ENCODE data around the gene FAU.
"Not testable (repeated sequence)": the region's sequence is repeated elsewhere in the genome, so short reads cannot be mapped to it uniquely, and the experiment has no call there.

FAU gene

DNA sequence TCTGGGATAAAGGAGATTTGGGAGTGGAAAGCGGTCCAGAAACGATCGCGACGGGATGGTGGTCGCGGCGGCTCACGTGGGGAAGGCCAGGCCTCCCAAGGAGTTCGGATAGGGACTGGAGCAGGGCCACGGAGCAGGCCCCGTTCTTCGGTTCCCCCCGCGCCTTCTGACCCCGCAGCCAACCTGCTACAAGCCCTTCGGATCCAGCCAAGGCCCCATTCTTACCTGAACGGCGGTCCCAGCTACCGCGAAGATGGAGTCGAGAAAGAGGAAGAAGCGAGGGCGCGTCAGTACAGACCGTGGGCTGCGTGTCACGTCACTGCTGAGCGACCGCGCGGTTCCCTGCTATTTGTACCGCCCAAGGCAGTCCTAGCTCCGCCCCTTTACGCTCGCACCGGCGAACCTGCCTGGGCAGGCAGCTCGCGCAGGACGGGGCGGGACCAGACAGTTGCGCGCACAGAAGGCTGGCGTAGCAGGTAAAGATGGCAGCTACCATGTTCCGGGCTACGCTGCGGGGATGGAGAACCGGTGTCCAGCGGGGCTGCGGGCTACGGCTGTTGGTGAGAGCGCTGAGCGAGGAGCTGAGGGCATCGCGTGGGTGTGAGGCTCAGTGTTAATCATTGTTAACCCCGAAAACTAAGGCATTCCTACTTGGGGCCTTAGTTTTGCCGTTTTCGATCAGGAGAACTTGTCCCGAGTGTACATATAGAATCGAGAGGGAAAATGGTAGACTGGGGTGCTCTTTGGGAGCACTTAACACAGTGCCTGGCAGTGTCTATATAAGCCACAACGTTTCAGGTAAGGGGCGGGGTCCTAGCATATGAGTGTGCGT is at the start of gene FAU, which contains the start of gene MRPL49:
Gene FAU (minus strand): TSS at position 270 of the 832 bp plus-strand sequence. CDS start 321 bp downstream, outside the sequence.
Gene MRPL49 (plus strand): TSS at position 457 of the 832 bp plus-strand sequence. CDS start 26 bp downstream, at position 483.
- FAIRE-seq: peak; percentile 80

DNA sequence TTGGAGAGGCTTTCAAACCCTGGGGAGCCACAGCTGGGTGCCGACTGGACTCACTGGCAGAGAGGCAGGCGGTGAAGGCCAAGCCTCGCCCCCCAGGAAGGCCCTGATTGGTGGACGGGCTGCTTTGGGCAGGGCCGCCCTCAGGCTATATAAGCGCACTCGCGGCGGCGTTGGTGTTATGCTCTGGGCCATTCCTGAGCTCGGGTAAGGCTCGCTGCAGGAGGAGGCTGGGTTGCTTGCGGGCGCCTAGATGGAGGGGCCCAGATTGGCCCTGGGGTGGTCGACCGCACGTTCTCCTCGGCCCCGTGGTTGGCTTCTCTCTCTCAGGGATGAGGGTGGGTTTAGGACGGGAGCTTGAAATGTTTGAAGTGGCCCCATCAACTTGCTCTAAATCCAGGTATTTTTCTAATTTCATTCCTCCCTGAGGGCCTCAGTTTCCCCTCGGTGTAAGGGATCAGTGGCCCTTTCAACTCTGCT is 48.2 kb upstream of the FAU start, which contains the start of gene SPDYC:
Gene SPDYC (plus strand): TSS at position 176 of the 477 bp plus-strand sequence. CDS start 1,125 bp downstream, outside the sequence.
- no peak for FAIRE-seq

DNA sequence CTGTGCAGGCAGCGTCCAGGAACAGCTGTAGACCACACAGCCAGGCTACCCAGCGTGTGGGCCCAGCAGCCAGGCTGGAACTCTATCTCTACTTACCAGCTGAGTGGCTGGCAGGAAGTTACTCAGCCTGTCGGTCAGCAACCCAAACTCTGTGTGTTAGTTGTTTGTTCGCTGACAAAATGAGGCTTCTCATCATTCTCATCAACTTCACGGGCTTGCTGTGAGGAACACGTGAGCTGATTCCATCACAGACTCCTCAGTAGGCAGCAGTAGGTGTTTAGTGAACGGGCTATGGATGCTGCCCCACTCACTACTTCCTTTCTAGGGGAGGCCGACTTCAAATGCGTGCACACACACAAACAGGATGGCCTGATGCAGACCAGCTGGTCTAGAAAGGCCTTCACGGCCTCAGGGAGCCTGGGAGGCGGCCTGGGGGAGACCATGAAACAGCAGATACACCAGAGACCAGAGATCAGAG is 47.3 kb upstream of the FAU start:
- no peak for FAIRE-seq

DNA sequence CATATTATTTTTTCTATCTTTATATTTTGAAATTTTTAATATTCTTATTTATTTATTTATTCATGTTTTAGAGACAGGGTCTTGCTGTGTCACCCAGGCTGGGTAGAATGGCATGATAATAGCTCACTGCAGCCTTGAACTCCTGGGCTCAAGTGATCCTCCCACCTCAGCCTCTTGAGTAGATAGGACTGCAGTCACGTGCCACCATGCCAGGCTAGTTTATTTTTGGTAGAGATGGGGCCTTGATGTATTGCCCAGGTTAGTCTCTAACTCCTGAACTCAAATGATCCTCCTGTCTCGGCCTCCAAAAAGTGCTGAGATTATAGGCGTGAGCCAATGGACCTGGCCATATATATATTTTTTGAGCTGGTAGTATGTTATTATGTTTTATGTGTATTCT is 45.7 kb upstream of the FAU start:
- FAIRE-seq: no peak

DNA sequence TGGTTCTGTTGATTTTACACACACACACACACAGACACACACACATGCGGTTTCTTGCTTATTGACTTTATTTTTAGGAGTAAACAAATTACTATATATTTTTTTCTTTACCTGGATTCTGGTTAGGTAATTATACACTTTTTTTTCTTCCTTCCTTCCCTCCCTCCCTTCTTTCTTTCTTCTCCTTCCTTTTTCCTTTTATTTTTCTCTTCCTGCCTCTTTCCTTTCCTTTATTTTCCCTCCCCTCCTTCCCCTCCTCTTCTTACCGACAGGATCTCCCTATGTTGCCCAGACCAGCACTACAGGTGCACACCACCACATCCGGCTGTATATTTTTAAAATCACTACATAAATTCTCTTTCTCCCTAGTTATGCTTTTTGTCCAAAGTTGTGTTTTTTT is 45.0 kb upstream of the FAU start:
- FAIRE-seq: no peak

DNA sequence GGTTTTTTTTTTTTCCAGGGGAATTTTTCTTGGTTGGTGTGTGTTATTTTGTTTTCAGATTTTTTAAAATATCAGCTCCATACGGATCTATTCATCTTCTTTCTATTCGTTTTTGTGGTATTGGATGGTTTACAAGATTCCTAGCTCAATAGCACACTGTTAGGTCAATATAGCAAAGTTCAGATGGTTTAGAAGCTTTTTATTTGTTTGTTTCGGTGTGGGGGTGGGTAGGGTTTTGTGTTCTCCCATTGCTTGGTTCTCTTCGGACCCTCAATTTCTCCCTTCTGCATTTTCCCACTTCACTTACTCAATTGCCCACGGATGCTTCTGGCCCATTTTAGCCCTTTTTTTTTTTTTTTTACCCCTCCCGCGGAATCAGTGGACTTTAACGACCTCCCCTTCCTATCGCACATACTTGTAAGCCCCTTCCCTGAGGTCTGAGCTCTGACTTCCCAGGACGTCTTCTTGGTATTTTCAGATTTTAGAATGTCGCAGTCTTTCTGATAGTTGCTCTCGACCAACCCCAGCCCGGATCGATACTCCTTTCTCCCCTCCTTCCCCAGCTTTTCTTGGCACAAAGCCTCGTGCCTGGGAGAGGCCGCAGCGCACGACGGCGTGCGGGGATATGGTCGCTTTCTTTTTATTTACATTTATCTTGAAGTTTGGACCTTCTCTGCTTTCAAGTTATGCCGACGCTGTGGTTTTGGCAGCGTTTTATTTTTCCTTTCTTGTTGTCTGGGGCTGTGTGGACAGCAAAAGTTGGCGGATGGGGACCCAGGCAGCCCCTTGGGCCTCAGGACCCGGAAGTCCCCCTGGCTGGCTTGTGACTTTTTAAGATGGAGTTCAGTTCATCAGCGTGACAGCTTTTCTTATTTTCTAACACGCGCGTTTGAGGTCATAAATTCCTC is 43.7 kb upstream of the FAU start:
- no peak for FAIRE-seq

DNA sequence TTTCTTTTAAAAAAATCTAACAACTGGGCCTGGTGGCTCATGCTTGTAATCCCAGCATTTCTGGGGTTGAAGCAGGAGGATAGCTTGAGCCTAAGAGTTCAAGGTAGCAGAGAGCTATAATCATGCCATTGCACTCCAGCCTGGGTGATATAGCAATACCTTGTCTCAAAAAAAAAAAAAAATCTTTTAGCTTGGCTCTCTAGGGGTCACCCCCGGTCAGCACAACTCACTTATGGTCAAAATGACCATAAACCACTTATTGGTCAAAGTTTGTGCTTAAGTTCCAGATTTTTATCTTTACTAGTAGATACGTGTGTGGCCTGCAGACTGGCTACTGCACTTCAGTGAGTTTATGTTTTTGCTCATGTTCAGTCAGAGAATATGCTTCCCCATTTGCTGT is 41.8 kb upstream of the FAU start:
- no peak for FAIRE-seq

DNA sequence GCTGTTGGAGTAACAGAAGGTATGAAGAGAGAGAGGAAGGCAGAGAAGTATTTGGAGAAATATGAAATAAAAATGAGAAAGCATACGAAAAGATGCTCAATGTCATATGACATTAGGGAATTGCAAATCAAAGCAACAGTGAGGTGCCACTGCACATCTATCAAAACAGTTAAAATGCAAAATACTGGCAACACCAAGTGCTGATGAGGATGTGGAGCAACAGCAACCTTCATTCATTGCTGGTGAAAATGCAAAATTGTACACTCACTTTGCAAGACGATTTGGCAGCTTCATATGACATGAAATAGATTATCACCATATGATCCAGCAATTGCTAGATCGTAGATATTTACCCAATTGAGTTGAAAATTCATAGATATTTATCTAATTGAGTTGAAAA is 38.7 kb upstream of the FAU start:
- no peak for FAIRE-seq

DNA sequence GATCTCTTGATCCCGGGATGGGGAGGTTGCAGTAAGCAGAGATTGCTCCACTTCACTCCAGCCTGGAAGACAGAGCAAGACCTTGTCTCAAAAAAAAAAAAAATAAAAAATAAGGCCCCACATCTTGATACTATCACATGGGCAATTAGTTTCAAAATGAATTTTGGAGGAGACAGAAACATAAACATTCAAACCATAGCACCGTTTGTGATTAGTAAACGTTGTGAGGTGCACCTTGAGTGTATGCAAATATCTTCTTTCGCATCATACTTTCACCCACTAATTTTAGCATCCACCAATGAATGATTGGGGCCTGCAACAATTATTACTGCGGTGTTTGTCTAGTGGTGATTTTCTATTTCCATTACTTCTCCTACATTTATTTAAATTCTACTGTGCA is 37.1 kb upstream of the FAU start:
- FAIRE-seq: no peak

DNA sequence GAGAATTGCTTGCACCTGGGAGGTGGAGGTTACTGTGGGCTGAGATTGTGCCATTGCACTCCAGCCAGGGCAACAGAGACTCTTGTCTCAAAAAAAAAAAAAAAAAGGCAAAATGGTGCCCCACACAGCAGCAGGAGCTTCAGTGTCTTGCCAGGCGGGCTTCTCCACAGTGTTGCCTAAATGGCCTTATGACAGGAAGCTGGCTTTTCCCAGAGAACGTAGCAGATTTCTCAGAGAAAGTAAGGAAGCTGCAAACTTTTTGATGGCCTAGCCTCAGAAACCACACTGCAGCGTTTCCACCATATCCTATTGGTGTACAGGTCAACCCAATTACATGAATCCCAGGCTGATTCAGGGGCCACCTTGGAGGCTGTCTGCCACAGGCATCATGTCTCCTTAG is 35.4 kb upstream of the FAU start:
- no peak for FAIRE-seq

DNA sequence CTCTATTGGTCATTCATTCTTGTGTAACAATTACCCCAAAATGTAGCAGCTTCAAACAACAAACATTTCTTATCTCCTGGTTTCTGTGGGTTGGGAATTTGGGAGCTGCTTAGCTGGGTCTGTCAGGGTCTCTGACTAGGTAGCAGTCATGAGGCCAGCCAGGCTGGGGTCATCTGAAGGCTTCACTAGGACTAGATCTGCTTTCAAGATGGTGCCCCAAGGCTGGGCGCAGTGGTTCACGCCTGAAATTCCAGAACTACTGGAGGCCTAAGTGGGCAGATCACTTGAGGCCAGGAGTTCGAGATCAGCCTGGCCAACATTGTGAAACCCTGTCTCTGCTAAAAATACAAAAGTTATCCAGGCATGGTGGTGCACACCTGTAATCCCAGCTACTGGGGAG is 35.0 kb upstream of the FAU start:
- no peak for FAIRE-seq

DNA sequence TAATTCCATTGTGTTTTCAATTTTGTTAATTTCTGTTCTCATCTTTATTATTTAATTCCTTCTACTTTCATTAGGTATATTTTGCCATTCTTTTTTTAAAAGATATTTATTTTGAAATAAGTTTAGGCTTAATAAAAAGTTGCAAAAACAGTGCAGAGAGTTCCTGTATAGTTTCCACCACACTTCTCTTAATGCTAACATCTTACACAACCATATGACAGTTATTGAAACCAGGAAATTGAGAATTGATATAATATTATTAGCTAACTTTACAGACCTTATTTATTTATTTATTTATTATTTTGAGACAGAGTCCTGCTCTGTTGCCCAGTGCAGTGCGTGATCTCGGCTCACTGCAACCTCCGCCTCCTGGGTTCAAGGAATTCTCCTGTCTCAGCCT is 34.3 kb upstream of the FAU start:
- FAIRE-seq: no peak

DNA sequence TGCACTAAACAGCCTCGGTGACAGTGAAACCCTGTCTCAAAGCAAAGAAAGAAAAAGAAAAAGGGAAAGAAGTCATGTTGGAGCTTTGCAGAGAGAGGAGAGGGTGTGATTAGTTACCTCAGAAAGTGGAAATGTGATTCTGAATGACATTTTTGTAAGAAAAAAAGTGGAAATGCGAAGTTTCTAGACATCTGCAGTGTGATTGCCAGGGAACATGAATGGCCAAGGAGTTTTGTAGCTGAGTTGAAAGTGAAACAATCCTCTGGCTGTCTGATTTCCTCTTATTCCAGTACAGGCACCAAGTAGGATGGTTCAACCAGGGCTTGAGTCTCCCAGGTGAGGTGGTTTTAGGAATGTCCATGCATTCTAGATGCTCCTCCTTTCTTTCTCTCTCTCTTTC is 30.2 kb upstream of the FAU start:
- FAIRE-seq: no peak

DNA sequence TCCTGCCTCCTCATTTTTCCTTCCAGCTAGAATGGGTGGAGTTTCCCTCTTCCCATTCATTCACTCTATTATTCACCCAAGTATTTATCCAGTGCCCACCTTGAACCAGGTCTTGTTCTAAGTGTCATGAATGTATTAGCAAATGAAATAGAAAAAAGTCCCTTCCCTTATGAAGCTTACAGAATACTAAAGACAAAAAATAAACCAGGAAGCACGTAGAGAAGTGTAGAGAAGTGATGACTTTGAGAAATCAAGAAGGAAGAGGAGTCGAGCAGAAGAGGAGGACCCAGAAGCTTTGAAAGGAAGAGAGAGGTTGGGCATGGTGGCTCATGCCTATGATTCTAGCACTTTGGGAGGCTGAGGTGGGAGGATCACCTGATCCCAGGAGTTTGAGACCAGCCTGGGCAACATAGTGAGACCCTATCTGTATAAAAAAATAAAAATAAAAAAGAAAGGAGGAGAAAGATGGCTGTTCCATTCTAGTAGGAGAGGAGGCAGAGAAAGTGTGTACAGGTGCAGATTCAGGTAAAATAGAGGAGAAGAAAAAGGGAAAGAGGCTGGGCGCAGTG is 29.5 kb upstream of the FAU start:
- FAIRE-seq: no peak

DNA sequence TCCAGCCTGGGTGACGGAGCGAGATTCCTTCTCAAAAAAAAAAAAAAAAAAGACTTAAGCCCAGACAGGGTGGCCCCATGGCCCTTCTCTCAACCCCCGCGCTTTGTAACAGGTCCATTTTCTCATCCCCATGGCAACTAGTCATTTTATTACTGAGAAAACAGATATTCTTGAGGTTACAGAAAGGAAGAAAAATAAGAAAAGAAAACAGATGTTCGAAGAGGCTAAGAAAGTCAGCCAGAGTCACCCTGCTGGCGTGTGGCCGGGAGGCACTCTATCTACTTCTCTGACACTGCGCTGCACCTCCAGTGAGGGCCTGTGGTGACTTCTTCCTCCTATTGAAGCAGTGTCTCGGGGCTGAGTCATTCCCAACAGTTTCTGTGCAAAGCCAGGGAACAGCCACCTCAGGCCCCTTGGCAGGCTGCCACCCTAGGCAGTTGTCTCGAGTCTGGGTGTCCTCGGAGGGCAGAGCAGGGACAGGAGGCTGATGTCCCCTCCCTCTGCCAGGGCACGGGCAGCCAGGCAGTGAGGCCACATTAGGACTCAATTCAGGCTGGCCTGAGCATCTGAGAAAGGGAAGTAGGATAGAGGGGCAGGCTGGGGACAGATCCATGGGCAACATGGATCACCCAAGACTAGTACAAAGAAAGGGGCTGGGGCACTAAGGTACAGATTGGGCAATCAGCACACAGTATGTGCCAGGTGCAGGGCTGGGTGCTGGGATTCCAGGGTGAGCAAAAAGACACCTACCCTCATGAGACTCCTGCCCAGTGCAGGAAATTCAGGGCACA is 28.8 kb upstream of the FAU start:
- peak; percentile 23 for FAIRE-seq

DNA sequence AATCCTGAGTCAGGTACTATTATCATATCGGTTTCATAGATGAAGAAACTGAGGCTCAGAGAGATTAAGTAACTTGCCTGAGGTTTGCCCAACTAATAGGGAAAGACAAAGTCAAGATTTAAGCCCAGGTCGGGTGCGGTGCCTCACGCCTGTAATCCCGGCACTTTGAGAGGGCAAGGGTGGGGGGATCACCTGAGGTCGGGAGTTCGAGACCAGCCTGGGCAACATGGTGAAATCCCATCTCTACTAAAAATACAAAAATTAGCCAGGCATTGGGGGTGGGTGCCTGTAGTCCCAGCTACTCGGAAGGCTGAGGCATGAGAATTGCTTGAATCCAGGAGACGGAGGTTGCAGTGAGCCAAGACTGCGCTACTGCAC is 28.2 kb upstream of the FAU start:
- FAIRE-seq: not testable (repeated sequence)

DNA sequence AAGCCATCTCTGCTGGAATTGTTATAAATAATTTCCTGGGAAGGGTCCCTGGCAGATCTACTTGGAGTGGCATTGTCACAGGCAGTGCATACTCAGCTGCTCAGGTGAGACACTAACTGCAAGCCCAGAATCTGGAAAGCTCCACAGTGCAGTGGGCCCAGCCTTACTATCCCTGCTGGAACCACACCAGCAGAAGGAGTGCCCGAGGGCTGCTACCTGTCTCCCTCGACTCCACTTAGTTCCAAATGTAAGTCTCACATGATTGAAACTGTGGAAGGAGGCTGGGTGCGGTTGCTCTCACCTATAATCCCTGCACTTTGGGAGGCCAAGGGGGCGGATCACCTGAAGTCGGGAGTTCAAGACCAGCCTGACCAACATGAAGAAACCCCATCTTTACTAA is 26.7 kb upstream of the FAU start:
- FAIRE-seq: no peak

DNA sequence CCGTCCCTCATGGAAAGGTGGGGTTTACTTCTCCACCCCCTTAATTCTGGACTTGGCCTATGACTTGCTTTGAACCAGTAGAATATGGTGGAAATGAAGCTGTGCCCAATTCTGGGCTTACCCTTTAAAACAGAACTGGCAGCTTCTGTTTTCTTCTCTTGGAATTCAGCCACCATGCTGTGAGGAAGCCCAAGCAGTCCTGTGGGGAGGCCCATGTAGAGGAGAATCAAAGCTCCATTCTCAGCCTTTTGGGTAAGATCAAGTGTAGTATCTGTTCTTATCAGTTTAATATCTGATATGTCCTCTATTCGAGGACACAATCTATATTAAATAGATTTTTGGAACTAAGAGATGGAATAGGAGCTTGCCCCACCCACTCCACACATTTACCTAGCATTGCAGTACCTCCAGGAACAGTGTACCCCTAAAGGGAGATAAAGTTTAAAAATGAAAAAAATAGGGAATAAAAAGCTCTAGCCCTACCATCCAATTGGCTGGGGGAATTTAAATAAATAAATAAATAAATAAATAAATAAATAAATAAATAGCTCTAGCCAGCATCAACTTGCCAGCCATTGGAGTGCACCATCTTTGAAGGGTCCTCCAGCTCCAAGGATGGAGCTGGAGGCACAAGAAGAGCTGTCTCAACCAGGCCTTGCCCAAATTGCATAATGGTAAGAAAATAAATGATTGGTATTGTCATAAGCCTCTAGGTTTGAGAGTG is 25.6 kb upstream of the FAU start:
- no peak for FAIRE-seq

DNA sequence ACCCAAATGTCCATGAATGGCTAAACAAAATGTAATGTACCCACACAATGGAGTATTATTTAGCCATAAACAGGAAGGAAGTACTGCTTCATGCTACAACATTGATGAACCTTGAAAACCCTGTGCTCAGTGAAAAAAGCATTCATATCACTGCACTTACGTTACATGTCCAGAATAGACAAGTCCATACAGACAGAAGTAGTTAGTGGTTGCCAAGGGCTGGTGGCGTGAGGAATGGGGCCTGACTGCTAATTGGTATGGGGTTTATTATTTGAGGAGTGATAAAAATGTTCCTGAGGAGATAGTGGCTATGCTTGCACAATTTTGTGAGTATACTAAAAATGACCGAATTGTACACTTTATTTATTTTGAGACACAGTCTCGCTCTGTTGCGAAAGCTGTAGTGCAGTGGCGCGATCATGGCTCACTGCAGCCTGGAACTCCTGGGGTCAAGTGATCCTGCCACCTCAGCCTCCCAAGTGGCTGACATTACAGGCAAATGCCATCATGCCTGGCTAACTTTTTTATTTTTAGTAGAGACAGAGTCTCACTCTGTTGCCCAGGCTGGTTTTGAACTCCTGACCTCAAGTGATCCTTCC is 20.1 kb upstream of the FAU start:
- no peak for FAIRE-seq

DNA sequence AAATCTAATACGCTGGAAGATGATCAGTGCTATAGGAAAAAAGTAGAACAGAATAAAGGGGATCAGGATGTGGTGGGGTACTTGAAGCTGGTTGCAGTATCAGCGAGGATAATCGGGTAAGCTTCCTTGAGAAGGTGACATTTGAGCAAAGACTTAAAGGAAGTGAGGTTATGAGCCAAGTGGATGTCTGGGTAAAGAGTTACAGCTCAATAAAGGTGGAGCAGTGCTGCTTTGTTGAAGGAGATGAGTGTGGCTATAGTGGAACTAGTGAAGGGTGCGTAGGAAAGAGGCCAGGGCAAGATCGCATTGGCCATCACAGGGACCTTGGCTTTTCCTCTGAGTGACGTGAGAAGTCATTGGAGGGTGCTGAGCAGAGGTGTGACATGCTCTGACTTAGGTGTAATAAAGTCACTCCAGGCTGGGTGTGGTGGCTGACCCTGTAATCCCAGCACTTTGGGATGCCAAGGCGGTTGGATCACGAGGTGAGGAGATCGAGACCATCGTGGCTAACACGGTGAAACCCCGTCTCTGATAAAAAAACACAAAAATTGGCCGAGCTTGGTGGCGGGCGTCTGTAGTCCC is 14.7 kb upstream of the FAU start:
- FAIRE-seq: no peak

Data from endometrium (tissue), 2 donors.